NCI-H345 (cell line): Measurements from ENCODE around the gene FAHD1.

ENCODE experiments used
- DNase-seq: peaks from one replicate; lab custom pipeline; 2025; lab: John Stamatoyannopoulos, UW

The FAHD1 gene

DNA sequence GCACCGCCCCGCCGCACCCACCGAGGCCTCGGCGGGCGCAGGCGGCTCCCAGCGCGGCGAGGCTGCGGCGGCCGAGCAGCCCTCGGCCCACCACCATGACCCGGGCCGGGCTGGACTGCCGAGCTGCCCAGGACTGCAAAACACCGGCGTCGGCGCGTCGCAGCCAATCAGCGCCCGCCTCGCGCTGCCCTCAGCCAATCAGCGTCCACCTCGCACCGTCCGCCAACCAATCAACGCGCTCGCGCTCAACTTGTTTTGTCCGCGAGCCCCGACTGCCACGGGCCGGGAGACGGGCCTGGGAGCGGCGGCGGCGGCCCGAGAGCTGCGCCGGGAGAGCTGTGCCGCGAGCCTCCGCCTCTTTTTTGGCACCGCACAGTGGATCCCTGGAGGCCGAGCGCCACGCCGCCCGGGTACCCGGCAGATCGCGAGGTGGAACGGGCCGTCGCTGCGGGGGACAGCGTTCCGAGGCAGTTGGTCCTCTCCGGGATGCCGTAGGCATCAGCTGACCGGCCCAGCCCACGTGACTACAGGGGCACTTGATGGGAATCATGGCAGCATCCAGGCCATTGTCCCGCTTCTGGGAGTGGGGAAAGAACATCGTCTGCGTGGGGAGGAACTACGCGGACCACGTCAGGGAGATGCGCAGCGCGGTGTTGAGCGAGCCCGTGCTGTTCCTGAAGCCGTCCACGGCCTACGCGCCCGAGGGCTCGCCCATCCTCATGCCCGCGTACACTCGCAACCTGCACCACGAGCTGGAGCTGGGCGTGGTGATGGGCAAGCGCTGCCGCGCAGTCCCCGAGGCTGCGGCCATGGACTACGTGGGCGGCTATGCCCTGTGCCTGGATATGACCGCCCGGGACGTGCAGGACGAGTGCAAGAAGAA is at the start of gene FAHD1, which contains the start of gene HAGH:
FAHD1 (plus strand) TSS at position 516 of the 883 bp plus-strand sequence; CDS start at position 549, 33 bp downstream.
HAGH (minus strand) TSS at position 135 of the 883 bp plus-strand sequence; CDS start at position 97, 38 bp downstream.
- DNase-seq = peak; percentile 93

DNA sequence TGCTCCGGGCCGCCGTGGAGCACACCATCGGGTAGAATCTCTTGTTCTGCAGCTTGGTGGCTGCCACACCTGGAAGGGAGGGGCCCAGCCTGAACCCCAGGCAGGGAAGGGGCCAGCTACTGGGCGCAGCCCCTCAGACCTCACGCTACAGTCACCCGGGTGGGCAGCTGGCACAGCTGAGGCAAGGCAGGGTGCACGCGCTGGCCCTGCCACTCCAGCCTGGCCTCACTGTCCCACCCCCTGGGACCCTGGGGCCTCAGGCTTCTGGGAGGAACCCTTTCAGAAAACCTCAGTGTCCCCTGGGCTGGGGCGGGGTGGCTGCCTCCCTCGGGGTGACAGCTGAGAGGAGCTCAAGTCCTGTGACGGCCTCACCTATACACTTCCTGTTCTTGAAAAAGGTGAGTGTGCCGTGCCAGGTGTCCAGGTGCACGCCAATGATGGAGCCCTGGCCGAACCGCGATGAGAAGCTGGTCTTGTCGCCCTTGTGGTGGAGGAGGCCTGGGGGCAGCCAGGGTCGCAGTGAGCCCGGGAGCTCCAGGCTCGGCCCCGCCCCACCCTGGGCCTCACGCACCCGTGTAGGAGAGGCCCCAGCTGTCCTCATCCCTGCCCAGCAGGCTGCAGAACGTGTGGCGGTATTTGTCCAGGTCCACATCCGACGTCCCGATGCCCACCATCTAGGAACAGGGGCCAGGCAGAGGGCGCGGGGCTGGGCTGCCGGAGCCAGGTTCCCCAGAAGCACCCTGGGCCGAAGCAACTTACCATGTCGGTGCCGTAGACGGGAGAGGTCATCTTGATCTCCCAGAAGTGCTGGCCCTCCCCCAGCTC is 49.4 kb upstream of the FAHD1 start:
- DNase-seq = no peak

- no peak for DNase-seq
These were observed 48.5 kb upstream of the FAHD1 start for GRCh38 chr16:1778200-1779179.

- no peak for DNase-seq
These were observed 47.7 kb upstream of the FAHD1 start for GRCh38 chr16:1779234-1779701.

DNA sequence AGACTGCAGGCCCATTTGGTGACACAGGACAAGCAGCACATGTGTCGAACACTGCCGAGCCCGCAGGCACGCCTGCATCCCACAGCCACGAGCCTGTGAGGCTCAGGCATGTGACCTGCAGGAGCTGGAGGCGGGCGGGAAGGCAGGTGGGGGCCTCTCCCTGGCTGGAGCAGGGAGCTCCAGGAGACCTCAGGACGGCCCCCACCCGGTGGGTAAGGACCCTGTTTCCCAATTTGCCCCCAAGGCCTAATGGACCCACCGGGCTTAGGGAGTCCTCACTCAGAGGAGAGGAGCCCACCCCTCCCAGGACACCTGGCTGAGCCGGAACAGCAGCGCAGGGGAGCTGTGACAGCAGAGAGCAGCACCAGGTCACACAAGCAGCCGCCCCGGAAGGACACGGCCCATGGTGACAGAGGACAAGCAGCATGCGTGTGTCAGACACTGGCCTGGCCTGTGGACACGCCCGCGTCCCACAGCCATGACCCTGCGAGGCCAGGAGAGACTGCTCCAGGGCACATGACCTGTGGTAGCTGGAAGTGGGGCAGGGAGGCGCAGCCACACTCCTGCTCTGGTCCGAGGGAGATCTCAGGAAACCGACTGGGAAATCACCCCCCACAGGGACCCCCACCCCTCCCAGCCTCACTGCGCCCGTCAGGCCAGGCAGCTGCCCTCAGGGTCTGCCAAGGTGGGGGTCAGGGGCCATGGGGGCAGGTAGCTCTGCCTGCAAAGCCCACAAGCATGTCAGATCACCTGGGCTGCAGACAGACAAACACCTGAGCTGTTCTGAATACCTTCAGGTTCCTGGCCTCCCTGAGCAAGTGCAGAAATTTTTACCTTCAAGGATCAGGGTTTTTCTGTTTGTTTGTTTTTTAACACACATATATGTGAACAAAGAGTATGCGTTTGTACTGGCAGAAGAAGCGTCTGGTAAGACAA is 47.0 kb upstream of the FAHD1 start:
- DNase-seq = no peak

DNA sequence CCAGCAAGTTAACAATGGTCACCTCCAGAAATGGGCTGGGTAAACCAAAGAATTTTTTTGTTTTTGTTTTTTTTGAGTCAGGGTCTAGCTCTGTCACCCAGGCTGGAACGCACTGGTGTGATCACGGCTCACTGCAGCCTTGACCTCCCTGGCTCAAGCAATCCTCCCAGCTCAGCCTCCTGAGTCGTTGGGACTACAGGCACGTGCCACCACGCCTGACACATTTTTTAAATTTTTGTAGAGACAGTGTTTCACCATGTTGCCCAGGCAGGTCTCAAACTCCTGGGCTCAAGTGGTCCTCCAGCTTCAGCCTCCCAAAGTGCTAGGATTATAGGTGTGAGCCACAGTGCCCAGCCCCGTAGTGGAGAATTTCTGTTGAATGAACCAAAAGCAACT is 46.3 kb upstream of the FAHD1 start:
- no peak for DNase-seq

DNA sequence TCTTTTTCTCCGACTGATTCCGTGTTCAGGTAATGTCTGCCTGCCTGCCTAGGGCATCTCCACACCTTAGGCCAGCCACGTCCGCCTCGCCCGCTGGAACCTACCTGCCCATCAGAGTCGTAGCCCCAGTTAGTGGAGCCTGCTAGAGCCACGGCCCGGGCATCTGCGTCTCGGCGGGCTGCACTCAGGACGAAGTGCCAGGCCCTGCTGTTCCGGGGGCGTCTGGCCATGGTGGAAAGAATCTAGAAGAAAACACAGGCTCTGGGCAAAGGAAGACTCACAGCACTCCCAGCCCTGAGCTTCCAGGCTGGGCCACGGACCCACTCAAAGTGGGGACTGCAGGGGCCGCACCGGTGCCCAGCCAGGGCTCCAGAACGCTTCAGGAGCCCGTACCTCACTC is 45.8 kb upstream of the FAHD1 start:
- DNase-seq = no peak

DNA sequence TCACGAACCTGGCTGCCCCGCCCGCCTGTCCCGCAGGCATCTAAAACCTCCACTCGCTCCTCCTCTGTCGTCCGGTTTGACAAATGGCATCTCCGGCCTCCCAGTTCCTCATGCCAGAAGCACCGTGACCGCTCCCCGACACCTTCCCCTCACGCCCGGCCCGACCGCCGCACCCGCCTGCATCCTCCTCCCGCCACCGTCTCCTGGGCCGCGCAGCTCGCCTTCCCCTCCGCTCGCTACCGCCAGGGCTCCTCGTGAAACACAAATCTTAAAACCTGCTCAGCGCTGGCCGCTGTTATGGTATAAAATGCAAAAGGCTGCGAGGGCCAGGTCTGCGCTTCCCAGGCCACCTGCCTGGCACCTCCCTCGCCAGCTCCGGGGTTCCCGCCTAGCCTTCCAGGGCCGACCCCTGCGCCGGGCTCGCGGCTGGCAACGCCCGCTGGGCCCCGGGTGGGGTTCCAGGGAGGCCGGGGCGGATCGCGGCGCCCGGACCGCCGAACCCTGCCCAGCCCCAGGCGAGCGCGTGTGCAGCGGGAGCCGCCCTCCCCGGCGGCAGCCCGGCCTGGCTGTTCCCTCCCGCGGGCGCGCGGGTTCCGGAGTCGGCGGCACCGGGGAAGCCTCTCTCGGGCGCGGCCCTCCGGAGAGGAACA is 45.1 kb upstream of the FAHD1 start:
- DNase-seq = no peak

- peak; percentile 100 for DNase-seq
These were observed 44.4 kb upstream of the FAHD1 start, which contains the start of the genes NUBP2 and SPSB3 for GRCh38 chr16:1782408-1783264. Gene NUBP2, plus strand, starts transcription at chr16:1782960. Its CDS starts 61 bp downstream, at chr16:1783021. Gene SPSB3, minus strand, starts transcription at chr16:1782571. Its CDS starts 1,088 bp downstream, at chr16:1781483.

DNA sequence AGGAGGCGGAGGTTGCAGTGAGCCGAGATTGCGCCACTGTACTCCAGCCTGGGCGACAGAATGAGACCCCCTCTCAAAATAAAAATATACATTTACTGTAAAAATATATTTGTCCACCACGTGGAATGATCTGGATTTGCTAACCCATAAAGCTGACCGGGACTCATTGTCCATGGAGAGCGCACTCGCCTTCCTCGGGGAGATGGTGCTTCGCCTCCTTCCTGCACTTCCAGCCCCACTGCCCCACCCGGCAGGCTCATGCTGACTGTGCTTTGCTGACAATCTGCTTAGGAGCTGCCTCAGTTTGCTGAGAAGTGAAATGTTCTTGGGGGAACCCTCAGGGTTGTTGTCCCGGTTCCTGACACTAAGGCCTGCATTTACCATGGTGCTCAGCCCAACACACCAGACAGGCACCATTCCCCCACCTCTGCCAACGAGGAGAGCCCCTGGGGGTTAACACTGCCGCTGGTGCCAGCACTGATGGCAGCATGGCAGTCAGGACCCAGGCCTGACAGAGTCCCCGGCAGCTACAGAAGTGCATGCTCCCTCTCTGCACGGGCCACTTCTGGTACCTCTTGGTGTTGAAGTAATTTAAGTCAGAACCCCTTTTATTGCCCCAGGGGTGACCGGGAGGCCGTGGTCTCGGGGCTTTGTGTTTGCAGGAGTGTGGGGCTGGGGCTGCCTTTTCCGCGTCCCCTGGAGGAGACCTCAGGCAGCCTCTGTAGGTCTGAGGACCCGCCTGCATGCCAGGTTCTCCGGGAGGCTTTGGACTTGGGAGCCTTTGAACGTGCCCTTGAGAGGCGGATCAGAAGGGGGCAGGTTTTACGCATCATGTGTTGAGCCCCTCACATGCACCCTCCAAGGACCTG is 41.8 kb upstream of the FAHD1 start:
- DNase-seq = no peak

- no peak for DNase-seq
These were observed 41.2 kb upstream of the FAHD1 start for GRCh38 chr16:1785846-1786170.

- no peak for DNase-seq
These were observed 40.6 kb upstream of the FAHD1 start for GRCh38 chr16:1786242-1787055.

DNA sequence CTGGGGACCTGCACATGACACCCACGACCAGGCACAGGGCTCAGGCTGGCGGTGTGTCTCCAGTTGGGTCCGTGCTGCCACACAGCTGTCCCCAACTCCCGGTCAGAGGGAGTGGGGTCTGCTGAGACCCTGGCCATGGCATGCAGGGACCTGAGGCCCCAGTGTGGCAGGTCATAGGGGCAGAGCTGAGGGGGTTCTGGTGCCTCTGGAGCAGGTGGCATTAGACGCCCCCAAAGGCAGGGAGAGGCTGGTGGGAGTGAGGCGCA is 40.0 kb upstream of the FAHD1 start:
- DNase-seq = no peak

GRCh38 chr16:1787322-1788094 is 39.5 kb upstream of the FAHD1 start:
- no peak for DNase-seq

DNA sequence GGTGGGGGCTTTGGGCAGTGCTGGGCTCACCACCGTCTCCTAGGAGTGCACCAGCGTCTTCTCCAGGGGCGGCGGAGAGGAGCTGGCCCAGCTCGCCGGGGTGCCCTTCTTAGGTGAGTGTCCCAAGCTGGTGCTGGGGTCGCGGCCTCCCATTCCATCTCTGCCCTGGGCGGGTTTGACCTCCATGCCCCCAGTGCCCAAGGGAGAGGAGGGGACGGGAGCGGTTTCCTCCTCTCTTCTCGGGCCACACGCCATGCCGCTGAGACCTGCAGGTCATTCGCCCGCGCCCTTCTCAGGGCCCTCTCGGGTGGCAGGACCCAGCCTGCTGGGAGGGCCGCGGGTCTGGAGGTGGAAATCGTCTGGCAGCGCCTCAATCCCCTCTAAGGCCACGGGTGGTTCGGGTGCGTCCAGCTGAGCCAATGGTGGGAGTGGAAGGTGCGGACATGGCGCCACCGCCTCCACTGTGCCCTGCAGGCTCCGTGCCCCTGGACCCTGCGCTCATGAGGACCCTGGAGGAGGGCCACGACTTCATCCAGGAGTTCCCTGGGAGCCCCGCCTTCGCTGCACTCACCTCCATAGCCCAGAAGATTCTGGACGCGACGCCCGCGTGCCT is 38.8 kb upstream of the FAHD1 start:
- DNase-seq = no peak

GRCh38 chr16:1788708-1789100 is 38.3 kb upstream of the FAHD1 start:
- no peak for DNase-seq
